ENCODE results near the gene RDH11. TPM values are rescaled to one million over a fixed set of nuclear protein-coding genes. Genes with fewer than 3 reads are reported as not detected.
"Not testable (repeated sequence)": the region's sequence is repeated elsewhere in the genome, so short reads cannot be mapped to it uniquely, and the experiment has no call there.

RDH11 gene
- total RNA-seq, 1 donor = 212 TPM

GRCh38 chr14:67721875-67722274, 26.3 kb upstream of the RDH11 start:
- TF ChIP-seq CTCF (IDR thresholded peaks at IDR 0.05; ENCODE audit: insufficient read depth, low read depth, low read length) = no peak
- DNase-seq (ENCODE audit: low read depth) = no peak

GRCh38 chr14:67719866-67720265, 24.3 kb upstream of the RDH11 start:
- H3K4me3 ChIP-seq (ENCODE audit: low read depth, low read length) = no peak overlapping the region
- no peak for DNase-seq (ENCODE audit: low read depth)
- TF ChIP-seq CTCF (IDR thresholded peaks at IDR 0.05; ENCODE audit: insufficient read depth, low read depth, low read length) = no peak

More at GRCh38 chr14:67721875-67722274, 26.3 kb upstream of the RDH11 start:
- no peak overlapping the region for H3K4me3 ChIP-seq (ENCODE audit: low read depth, low read length)

- DNase-seq (ENCODE audit: low read depth); H3K4me3 ChIP-seq (ENCODE audit: low read depth, low read length): not testable (repeated sequence)
Observed at GRCh38 chr14:67719385-67719784, 23.8 kb upstream of the RDH11 start.

- peak; percentile 29 for DNase-seq (ENCODE audit: low read depth)
- H3K4me3 ChIP-seq (ENCODE audit: low read depth, low read length) = no peak overlapping the region
- no peak for TF ChIP-seq CTCF (IDR thresholded peaks at IDR 0.05; ENCODE audit: insufficient read depth, low read depth, low read length)
Observed at GRCh38 chr14:67718265-67718664, 22.7 kb upstream of the RDH11 start.

- H3K4me3 ChIP-seq (ENCODE audit: low read depth, low read length) = no peak overlapping the region
- no peak for DNase-seq (ENCODE audit: low read depth)
- no peak for TF ChIP-seq CTCF (IDR thresholded peaks at IDR 0.05; ENCODE audit: insufficient read depth, low read depth, low read length)
Observed at GRCh38 chr14:67717048-67717447, 21.5 kb upstream of the RDH11 start.

GRCh38 chr14:67710209-67710608, 14.6 kb upstream of the RDH11 start:
- no peak for TF ChIP-seq CTCF (IDR thresholded peaks at IDR 0.05; ENCODE audit: insufficient read depth, low read depth, low read length)
- H3K4me3 ChIP-seq (ENCODE audit: low read depth, low read length) = no peak overlapping the region
- DNase-seq (ENCODE audit: low read depth) = no peak

- not testable (repeated sequence) for H3K4me3 ChIP-seq (ENCODE audit: low read depth, low read length); DNase-seq (ENCODE audit: low read depth)
Observed at GRCh38 chr14:67709796-67710195, 14.2 kb upstream of the RDH11 start.

GRCh38 chr14:67709346-67709745, 13.8 kb upstream of the RDH11 start:
- H3K4me3 ChIP-seq (ENCODE audit: low read depth, low read length); DNase-seq (ENCODE audit: low read depth): not testable (repeated sequence)

GRCh38 chr14:67705211-67705610, 9.6 kb upstream of the RDH11 start:
- TF ChIP-seq CTCF (IDR thresholded peaks at IDR 0.05; ENCODE audit: insufficient read depth, low read depth, low read length) = no peak
- no peak overlapping the region for H3K4me3 ChIP-seq (ENCODE audit: low read depth, low read length)
- DNase-seq (ENCODE audit: low read depth) = no peak

All from fibroblast of villous mesenchyme (primary cell).